Mesenchymal stem cell (in vitro differentiated cells and primary cell): Measurements from ENCODE around the gene IFT122.
"Not testable (repeated sequence)": the region's sequence is repeated elsewhere in the genome, so short reads cannot be mapped to it uniquely, and the experiment has no call there.

Experiments used
- DNase-seq: peaks from one replicate; pipeline ENCODE4 v3.0.0-alpha.2; 2013
- H2AFZ ChIP-seq: one replicate; pipeline ENCODE4 v1.6.1; 2013; ENCODE audit warnings: low read depth, mild to moderate bottlenecking, control low read depth, inconsistent platforms, low read length, moderate library complexity
- H2AK5ac ChIP-seq: 2 replicates; pipeline ENCODE4 v1.6.1; 2013; ENCODE audit warnings: low read length, moderate library complexity, mild to moderate bottlenecking, inconsistent platforms; ENCODE audit not compliant: severe bottlenecking
- H2BK120ac ChIP-seq: one replicate; pipeline ENCODE4 v1.6.1; 2013; ENCODE audit warnings: low read depth, mild to moderate bottlenecking, inconsistent platforms, low read length, moderate library complexity
- H2BK12ac ChIP-seq, 2 experiments: one replicate each; pipeline ENCODE4 v1.6.1; 2013; ENCODE audit warnings: inconsistent platforms in 2 of 2, low read length in 2 of 2, mild to moderate bottlenecking in 2 of 2, moderate library complexity in 2 of 2, control low read depth in 1 of 2
- H2BK15ac ChIP-seq: one replicate; pipeline ENCODE4 v1.6.1; 2013; ENCODE audit warnings: mild to moderate bottlenecking, low read depth, inconsistent platforms; ENCODE audit not compliant: poor library complexity, severe bottlenecking
- H2BK5ac ChIP-seq: 2 replicates; pipeline ENCODE4 v1.6.1; 2013; ENCODE audit warnings: low read depth, mild to moderate bottlenecking, low read length, control low read depth, inconsistent platforms; ENCODE audit not compliant: poor library complexity, severe bottlenecking
- H3K14ac ChIP-seq, 2 experiments: one replicate each; pipeline ENCODE4 v1.6.1; 2013; ENCODE audit warnings: inconsistent platforms in 2 of 2, low read length in 2 of 2, control low read depth in 1 of 2, mild to moderate bottlenecking in 1 of 2, moderate library complexity in 1 of 2
- H3K18ac ChIP-seq, 2 experiments: one replicate each; pipeline ENCODE4 v1.6.1; 2013; ENCODE audit warnings: inconsistent platforms in 2 of 2, low read length in 2 of 2, control low read depth in 1 of 2, low read depth in 1 of 2, mild to moderate bottlenecking in 1 of 2
- H3K23ac ChIP-seq, 2 experiments: one replicate each; pipeline ENCODE4 v1.6.1; 2013; ENCODE audit warnings: inconsistent platforms in 2 of 2, low read length in 2 of 2, mild to moderate bottlenecking in 2 of 2, moderate library complexity in 2 of 2, control low read depth in 1 of 2
- H3K27ac ChIP-seq: 2 replicates; pipeline ENCODE4 v1.5.1; 2013; ENCODE audit warnings: mild to moderate bottlenecking, moderate library complexity, low read length, control low read depth, inconsistent platforms; ENCODE audit not compliant: poor library complexity, severe bottlenecking
- H3K27me3 ChIP-seq, 2 experiments: 2 replicates each; pipeline versions ENCODE4 v1.6.1 to v1.7.0; 2013; ENCODE audit warnings: low read length in 2 of 2, mild to moderate bottlenecking in 2 of 2, moderate library complexity in 2 of 2, control low read depth in 1 of 2, inconsistent platforms in 1 of 2; ENCODE audit not compliant: control insufficient read depth in 1 of 2, insufficient read depth in 1 of 2
- H3K36me3 ChIP-seq, 2 experiments: 2 replicates each; pipeline versions ENCODE4 v1.6.1 to v1.7.0; 2013; ENCODE audit warnings: low read length in 2 of 2, control low read depth in 1 of 2, inconsistent platforms in 1 of 2, low read depth in 1 of 2, mild to moderate bottlenecking in 1 of 2; ENCODE audit not compliant: insufficient read depth in 2 of 2, control insufficient read depth in 1 of 2
- H3K4ac ChIP-seq, 2 experiments: one replicate each; pipeline ENCODE4 v1.6.1; 2013; ENCODE audit warnings: inconsistent platforms in 2 of 2, low read length in 2 of 2, mild to moderate bottlenecking in 2 of 2, moderate library complexity in 2 of 2, control low read depth in 1 of 2, low read depth in 1 of 2
- H3K4me1 ChIP-seq: 2 replicates; pipeline ENCODE4 v1.6.1; 2013; ENCODE audit warnings: low read depth, low read length, control low read depth; ENCODE audit not compliant: control insufficient read depth, insufficient read depth
- H3K4me2 ChIP-seq: 2 replicates; pipeline ENCODE4 v1.6.1; 2013; ENCODE audit warnings: low read length, mild to moderate bottlenecking, inconsistent platforms; ENCODE audit not compliant: poor library complexity, severe bottlenecking
- H3K4me3 ChIP-seq, 2 experiments: 2 replicates each; pipeline versions ENCODE4 v1.5.1 to v1.7.0; 2013; ENCODE audit warnings: low read length in 2 of 2, mild to moderate bottlenecking in 2 of 2, control low read depth in 1 of 2, low read depth in 1 of 2; ENCODE audit not compliant: insufficient read depth in 1 of 2
- H3K79me1 ChIP-seq: replicated peaks from 2 replicates; pipeline ENCODE4 v1.6.1; 2013; ENCODE audit warnings: mild to moderate bottlenecking, control low read depth, low read length, inconsistent platforms; ENCODE audit not compliant: poor library complexity, severe bottlenecking
- H3K9ac ChIP-seq: 2 replicates; pipeline ENCODE4 v1.7.0; 2013; ENCODE audit warnings: mild to moderate bottlenecking, low read length, moderate library complexity
- H3K9me3 ChIP-seq: 2 replicates; pipeline ENCODE4 v1.7.0; 2013; ENCODE audit warnings: mild to moderate bottlenecking, low read length; ENCODE audit not compliant: control insufficient read depth
- H4K8ac ChIP-seq: one replicate; pipeline ENCODE4 v1.6.1; 2013; ENCODE audit warnings: inconsistent platforms, mild to moderate bottlenecking, low read length, moderate library complexity
- H4K91ac ChIP-seq: one replicate; pipeline ENCODE4 v1.6.1; 2013; ENCODE audit warnings: mild to moderate bottlenecking, low read length, inconsistent platforms
- WGBS: methylation state at CpG from one replicate; pipeline ENCODE4 v1.1.7; 2013; ENCODE audit warnings: mixed read lengths; 5-methylcytosine and 5-hydroxymethylcytosine counted together

IFT122 gene

GRCh38 chr3:129499604-129500333 lies 59.7 kb downstream of the IFT122 start:
- H2BK120ac ChIP-seq, H2AFZ ChIP-seq, DNase-seq, H2BK15ac ChIP-seq, H3K4me2 ChIP-seq, H3K27ac ChIP-seq, H4K91ac ChIP-seq, H2AK5ac ChIP-seq, H3K79me1 ChIP-seq, H3K14ac ChIP-seq, H3K27me3 ChIP-seq, H3K4me3 ChIP-seq, H3K9ac ChIP-seq, H3K9me3 ChIP-seq, H2BK12ac ChIP-seq, H3K23ac ChIP-seq, H3K4ac ChIP-seq, H2BK5ac ChIP-seq, H4K8ac ChIP-seq, H3K18ac ChIP-seq: not testable (repeated sequence)
- Histone ChIP-seq H3K36me3 (peaks cover 28 to 54% of the 10 kb centered on the region in 2 experiments), H3K4me1 (peaks cover 17% of the 10 kb centered on the region)
- 98% methylated on average over 12 of the region's 14 CpGs for WGBS

DNA sequence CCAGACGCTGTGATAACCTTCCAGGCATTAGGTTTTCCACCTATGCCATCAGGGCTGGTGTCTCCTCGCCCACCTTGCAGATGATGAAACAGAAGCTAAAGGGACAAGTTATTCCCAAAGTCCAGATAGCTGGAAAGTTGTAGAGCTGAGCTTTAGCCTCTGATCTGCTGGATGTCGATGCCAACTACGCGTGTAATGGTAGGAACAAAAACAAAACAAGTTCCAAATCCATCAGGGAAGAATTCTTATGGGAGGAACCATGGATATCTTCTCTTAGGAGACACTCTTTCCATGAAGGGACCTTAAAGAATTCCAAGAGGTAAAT lies 60.3 kb downstream of the IFT122 start:
- Histone ChIP-seq H3K4ac (no peak overlapping the region), H2AFZ (no peak overlapping the region), H3K27me3 (no peaks in the 10 kb centered on the region), H4K91ac (no peak overlapping the region), H2BK5ac (no peak overlapping the region), H3K79me1 (no peaks in the 10 kb centered on the region), H3K4me2 (no peak overlapping the region), H4K8ac (no peak overlapping the region), H3K23ac (no peak overlapping the region), H3K14ac (no peak overlapping the region), H3K4me1 (peaks cover 17% of the 10 kb centered on the region), H3K27ac (no peak overlapping the region), H2BK120ac (no peak overlapping the region), H2BK12ac (no peak overlapping the region), H3K9me3 (no peaks in the 10 kb centered on the region), H3K4me3 (no peak overlapping the region), H3K18ac (no peak overlapping the region), H2AK5ac (no peak overlapping the region), H3K36me3 (peaks cover 28 to 58% of the 10 kb centered on the region in 2 experiments), H3K9ac (no peak overlapping the region), H2BK15ac (no peak overlapping the region)
- no peak for DNase-seq
- WGBS = 100% methylated on average over 5 of the region's 5 CpGs

GRCh38 chr3:129501630-129502029 lies 61.6 kb downstream of the IFT122 start:
- 92% methylated on average over 4 of the region's 5 CpGs for WGBS
- Histone ChIP-seq H3K14ac (no peak overlapping the region), H3K9ac (no peak overlapping the region), H2BK5ac (no peak overlapping the region), H3K4me3 (no peak overlapping the region), H2AFZ (no peak overlapping the region), H3K27ac (no peak overlapping the region), H2BK15ac (no peak overlapping the region), H3K18ac (no peak overlapping the region), H3K4me1 (peaks cover 11% of the 10 kb centered on the region), H3K9me3 (no peaks in the 10 kb centered on the region), H3K36me3 (peaks cover 34 to 63% of the 10 kb centered on the region in 2 experiments), H3K79me1 (no peaks in the 10 kb centered on the region), H3K4ac (no peak overlapping the region), H3K23ac (no peak overlapping the region), H2BK120ac (no peak overlapping the region), H4K8ac (no peak overlapping the region), H3K27me3 (no peaks in the 10 kb centered on the region), H2AK5ac (no peak overlapping the region), H2BK12ac (no peak overlapping the region), H4K91ac (no peak overlapping the region), H3K4me2 (no peak overlapping the region)
- DNase-seq = no peak

- H4K91ac ChIP-seq = no peak overlapping the region
- no peak overlapping the region for H3K4me3 ChIP-seq
- no peak overlapping the region for H2AK5ac ChIP-seq
- H3K27me3 ChIP-seq = no peaks in the 10 kb centered on the region
- H3K14ac ChIP-seq = no peak overlapping the region
- H3K23ac ChIP-seq = no peak overlapping the region
- DNase-seq = no peak
- no peak overlapping the region for H3K4me2 ChIP-seq
- H4K8ac ChIP-seq = no peak overlapping the region
- H3K18ac ChIP-seq = no peak overlapping the region
- no peak overlapping the region for H3K27ac ChIP-seq
- no peak overlapping the region for H2BK5ac ChIP-seq
- H2BK15ac ChIP-seq = no peak overlapping the region
- no peak overlapping the region for H3K4ac ChIP-seq
- no peak overlapping the region for H2AFZ ChIP-seq
- H3K9me3 ChIP-seq = no peaks in the 10 kb centered on the region
- no peak overlapping the region for H2BK120ac ChIP-seq
- WGBS = 98% methylated on average over 18 of the region's 18 CpGs
- no peak overlapping the region for H2BK12ac ChIP-seq
- no peaks in the 10 kb centered on the region for H3K79me1 ChIP-seq
- H3K9ac ChIP-seq = no peak overlapping the region
- H3K36me3 ChIP-seq = peaks cover 43 to 65% of the 10 kb centered on the region in 2 experiments
- peaks cover 11% of the 10 kb centered on the region for H3K4me1 ChIP-seq
These were observed 62.8 kb downstream of the IFT122 start for GRCh38 chr3:129502641-129503408.
